ENCODE results near the gene FAM180A.

GRCh38 chr7:135690566-135690965 lies 58.0 kb downstream of the FAM180A start:
- TF ChIP-seq, protein P1, sequence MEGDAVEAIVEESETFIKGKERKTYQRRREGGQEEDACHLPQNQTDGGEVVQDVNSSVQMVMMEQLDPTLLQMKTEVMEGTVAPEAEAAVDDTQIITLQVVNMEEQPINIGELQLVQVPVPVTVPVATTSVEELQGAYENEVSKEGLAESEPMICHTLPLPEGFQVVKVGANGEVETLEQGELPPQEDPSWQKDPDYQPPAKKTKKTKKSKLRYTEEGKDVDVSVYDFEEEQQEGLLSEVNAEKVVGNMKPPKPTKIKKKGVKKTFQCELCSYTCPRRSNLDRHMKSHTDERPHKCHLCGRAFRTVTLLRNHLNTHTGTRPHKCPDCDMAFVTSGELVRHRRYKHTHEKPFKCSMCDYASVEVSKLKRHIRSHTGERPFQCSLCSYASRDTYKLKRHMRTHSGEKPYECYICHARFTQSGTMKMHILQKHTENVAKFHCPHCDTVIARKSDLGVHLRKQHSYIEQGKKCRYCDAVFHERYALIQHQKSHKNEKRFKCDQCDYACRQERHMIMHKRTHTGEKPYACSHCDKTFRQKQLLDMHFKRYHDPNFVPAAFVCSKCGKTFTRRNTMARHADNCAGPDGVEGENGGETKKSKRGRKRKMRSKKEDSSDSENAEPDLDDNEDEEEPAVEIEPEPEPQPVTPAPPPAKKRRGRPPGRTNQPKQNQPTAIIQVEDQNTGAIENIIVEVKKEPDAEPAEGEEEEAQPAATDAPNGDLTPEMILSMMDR (IDR thresholded peaks at IDR 0.05), result no peak
- TF ChIP-seq POLR2AphosphoS5 (IDR thresholded peaks at IDR 0.05; ENCODE audit: low read depth, low read length) (no peak), REST (IDR thresholded peaks at IDR 0.05; ENCODE audit: insufficient read depth in 1 of 2, low read depth in 2 of 2, low read length in 1 of 2) (no peak), SIN3A (IDR thresholded peaks at IDR 0.05; ENCODE audit: borderline replicate concordance, insufficient read depth, low read depth, low read length) (no peak), TCF7L2 (IDR thresholded peaks at IDR 0.05; ENCODE audit: low read depth, low read length) (no peak)

Measured in Panc1 (cell line).